OCI-LY7 (cell line): ENCODE results near the gene AKR1B15. TPM values are rescaled to one million over a fixed set of nuclear protein-coding genes. Genes with fewer than 3 reads are reported as not detected.

ENCODE experiments used
- BruUV-seq: library from RNA; stranded (reverse); fragments of 400-500 nt; replicated peaks from 2 replicates; lab custom pipeline; 2021; lab: Mats Ljungman, UMichigan
- CTCF ChIA-PET: fragments of 300-600 bp; sonication (Branson Sonifier 250); formaldehyde crosslinking; loops from one replicate; lab custom pipeline; 2022; ENCODE audit warnings: antibody characterized with exemption; ENCODE audit not compliant: unreplicated experiment; lab: Charles Lee
- POLR2A ChIA-PET: fragments of 300-600 bp; sonication (Branson Sonifier 250); formaldehyde crosslinking; loops from one replicate; lab custom pipeline; 2022; ENCODE audit warnings: antibody characterized with exemption; lab: Charles Lee
- DNase-seq: peaks from one replicate; pipeline ENCODE4 v3.0.0-alpha.2; 2015; ENCODE audit warnings: low spot score
- H2AFZ ChIP-seq: fragments of 200-600 bp; sonication (generic), shearing (Covaris generic); 2 replicates; pipeline ENCODE4 v1.6.1; 2014; ENCODE audit warnings: mild to moderate bottlenecking, antibody characterized with exemption, low read length, moderate library complexity
- H3K27ac ChIP-seq: fragments of 200-600 bp; sonication (generic); 2 replicates; pipeline ENCODE4 v1.5.1; 2014; ENCODE audit warnings: mixed run types, low read depth, mild to moderate bottlenecking, moderate library complexity, low read length, inconsistent platforms; ENCODE audit not compliant: poor library complexity, severe bottlenecking
- H3K36me3 ChIP-seq: fragments of 200-600 bp; sonication (generic); 2 replicates; pipeline ENCODE4 v1.6.1; 2014; ENCODE audit warnings: mild to moderate bottlenecking, antibody characterized with exemption, low read length, moderate library complexity, mixed read lengths; ENCODE audit not compliant: insufficient read depth
- H3K4me1 ChIP-seq: fragments of 200-600 bp; sonication (generic); 2 replicates; pipeline ENCODE4 v1.5.1; 2014; ENCODE audit warnings: mild to moderate bottlenecking, low read length; ENCODE audit not compliant: insufficient read depth, poor library complexity, severe bottlenecking
- H3K4me2 ChIP-seq: fragments of 200-600 bp; sonication (generic); 2 replicates; pipeline ENCODE4 v1.6.1; 2014; ENCODE audit warnings: mild to moderate bottlenecking, low read length
- H3K4me3 ChIP-seq: fragments of 200-600 bp; sonication (generic); 2 replicates; pipeline ENCODE4 v1.5.1; 2014; ENCODE audit warnings: mild to moderate bottlenecking, low read depth, low read length; ENCODE audit not compliant: poor library complexity, severe bottlenecking
- H3K79me2 ChIP-seq: fragments of 200-600 bp; sonication (generic); 2 replicates; pipeline ENCODE4 v1.6.1; 2016; ENCODE audit warnings: low read depth, mild to moderate bottlenecking, low read length, moderate library complexity, mixed read lengths; ENCODE audit not compliant: insufficient read depth
- H3K9me2 ChIP-seq: fragments of 200-600 bp; sonication (generic); 2 replicates; pipeline ENCODE4 v1.6.1; 2016; ENCODE audit warnings: mild to moderate bottlenecking, low read length, mixed read lengths; ENCODE audit not compliant: insufficient read depth
- H3K9me3 ChIP-seq: fragments of 200-600 bp; sonication (generic); 2 replicates; pipeline ENCODE4 v1.6.1; 2014; ENCODE audit warnings: mild to moderate bottlenecking, mixed run types, low read length, mixed read lengths
- H4K20me1 ChIP-seq: fragments of 200-600 bp; sonication (generic); 2 replicates; pipeline ENCODE4 v1.6.1; 2014; ENCODE audit warnings: mild to moderate bottlenecking, antibody characterized with exemption, low read length, moderate library complexity, mixed read lengths; ENCODE audit not compliant: insufficient read depth
- CTCF ChIP-seq: fragments of 200-600 bp; sonication (generic); conservative IDR thresholded peaks from 2 replicates; pipeline ENCODE4 v1.5.1; 2014; ENCODE audit warnings: mild to moderate bottlenecking, antibody characterized with exemption, low read length, moderate library complexity, mixed read lengths
- EZH2phosphoT487 ChIP-seq: fragments of 200-600 bp; sonication (generic); IDR thresholded peaks from 2 replicates; pipeline ENCODE4 v1.6.1; 2018; ENCODE audit warnings: low read depth, borderline replicate concordance, mild to moderate bottlenecking, mixed run types, antibody characterized with exemption, low read length, moderate library complexity, mixed read lengths
- intact Hi-C: fragments of 100-400 bp; cut with micrococcal nuclease; formaldehyde crosslinking; loops from one replicate; pipeline ENCODE4 v1.10.0; 2022; ENCODE audit not compliant: unreplicated experiment
- total RNA-seq, 2 experiments: library from RNA; depleted of rRNA in 1 of 2; stranded (reverse); fragments of >200 nt in 1 of 2; shearing (Covaris generic) in 1 of 2; gene quantifications; 2 replicates each; pipeline ENCODE4 v1.2.3, GENCODE V29; 2014 to 2022

Gene AKR1B15
- total RNA-seq, 2 experiments from 2014 or later, result not detected

- POLR2A ChIA-PET, result no interaction called here
These were observed 18.4 kb upstream of the AKR1B15 start for GRCh38 chr7:134530460-134530859.

GRCh38 chr7:134532180-134532953 lies 16.5 kb upstream of the AKR1B15 start:
- Histone ChIP-seq H4K20me1 (no peaks in the 10 kb centered on the region), H3K4me1 (no peaks in the 10 kb centered on the region), H3K9me3 (no peaks in the 10 kb centered on the region), H3K9me2 (no peaks in the 10 kb centered on the region), H3K4me2 (no peak overlapping the region), H3K36me3 (no peaks in the 10 kb centered on the region), H3K27ac (no peak overlapping the region), H2AFZ (no peak overlapping the region), H3K4me3 (no peak overlapping the region), H3K79me2 (no peaks in the 10 kb centered on the region)
- TF ChIP-seq CTCF, result no peak
- TF ChIP-seq EZH2phosphoT487, result no peak
- POLR2A ChIA-PET, result interaction anchor here (0.8 to 1.0 kb wide), 2 partner anchors 8 to 501 kb away, joined by 3 to 4 read pairs; no protein-coding TSS in a partner anchor
- BruUV-seq, result no TSS peak
- intact Hi-C loops, result no loop called here
- no peak for DNase-seq
- CTCF ChIA-PET, result no interaction called here

More at GRCh38 chr7:134530460-134530859, 18.4 kb upstream of the AKR1B15 start:
- no peak for TF ChIP-seq CTCF
- BruUV-seq, result no TSS peak
- no peak overlapping the region for H2AFZ ChIP-seq
- H3K4me1 ChIP-seq, result no peaks in the 10 kb centered on the region
- H3K36me3 ChIP-seq, result no peaks in the 10 kb centered on the region
- no peak for DNase-seq
- intact Hi-C loops, result no loop called here
- H3K4me3 ChIP-seq, result no peak overlapping the region
- H3K79me2 ChIP-seq, result no peaks in the 10 kb centered on the region
- CTCF ChIA-PET, result interaction anchor here (0.8 kb wide), 1 partner anchor 16 kb away, joined by 3 read pairs; no protein-coding TSS in a partner anchor
- no peak overlapping the region for H3K4me2 ChIP-seq
- no peaks in the 10 kb centered on the region for H3K9me3 ChIP-seq
- H4K20me1 ChIP-seq, result no peaks in the 10 kb centered on the region
- no peak overlapping the region for H3K27ac ChIP-seq
- no peaks in the 10 kb centered on the region for H3K9me2 ChIP-seq

- ChIA-PET CTCF (no interaction called here), POLR2A (interaction anchor here (0.6 kb wide), 1 partner anchor 69 kb away, joined by 3 read pairs; no protein-coding TSS in a partner anchor)
- Histone ChIP-seq H3K9me3 (no peaks in the 10 kb centered on the region), H4K20me1 (no peaks in the 10 kb centered on the region), H3K4me2 (no peak overlapping the region), H3K27ac (no peak overlapping the region), H2AFZ (no peak overlapping the region), H3K36me3 (no peaks in the 10 kb centered on the region), H3K9me2 (no peaks in the 10 kb centered on the region), H3K4me3 (no peak overlapping the region), H3K79me2 (no peaks in the 10 kb centered on the region), H3K4me1 (no peaks in the 10 kb centered on the region)
- BruUV-seq, result no TSS peak
- intact Hi-C loops, result no loop called here
- no peak for DNase-seq
- no peak for TF ChIP-seq EZH2phosphoT487
- no peak for TF ChIP-seq CTCF
These were observed 16.0 kb upstream of the AKR1B15 start for GRCh38 chr7:134532954-134533218.
